ENCODE measurements around the gene SCAMP3.
"Not testable (repeated sequence)": the region's sequence is repeated elsewhere in the genome, so short reads cannot be mapped to it uniquely, and the experiment has no call there.

DNA sequence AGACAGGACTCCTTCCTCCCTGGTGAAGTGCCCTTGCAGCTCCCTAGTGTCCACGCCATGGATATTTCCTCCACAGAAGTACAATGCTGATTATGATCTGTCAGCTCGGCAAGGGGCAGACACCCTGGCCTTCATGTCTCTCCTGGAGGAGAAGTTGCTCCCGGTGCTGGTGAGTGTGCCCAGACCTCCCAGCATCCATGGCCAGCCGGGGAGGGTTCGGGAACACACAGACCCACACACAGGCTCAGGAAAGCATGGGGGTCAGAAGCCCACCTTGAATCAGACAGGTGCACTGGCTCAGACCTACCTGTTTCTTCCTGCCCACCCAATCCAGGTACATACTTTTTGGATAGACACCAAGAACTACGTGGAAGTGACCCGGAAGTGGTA is 50.1 kb downstream of the SCAMP3 start:
- not testable (repeated sequence) for TF ChIP-seq SRF (IDR thresholded peaks at IDR 0.05; ENCODE audit: low read depth); POLR2A (IDR thresholded peaks at IDR 0.05; ENCODE audit: borderline replicate concordance, extremely low read depth, insufficient read depth, insufficient read length); EZH2 (IDR thresholded peaks at IDR 0.05); RAD21 (IDR thresholded peaks at IDR 0.05; ENCODE audit: low read depth); ZFX (IDR thresholded peaks at IDR 0.05); EZH2phosphoT487 (IDR thresholded peaks at IDR 0.05; ENCODE audit: borderline replicate concordance); ZNF274 (IDR thresholded peaks at IDR 0.05; ENCODE audit: low read depth, low read length); EGR1 (IDR thresholded peaks at IDR 0.05; ENCODE audit: low read depth)
- TF ChIP-seq, protein P1, sequence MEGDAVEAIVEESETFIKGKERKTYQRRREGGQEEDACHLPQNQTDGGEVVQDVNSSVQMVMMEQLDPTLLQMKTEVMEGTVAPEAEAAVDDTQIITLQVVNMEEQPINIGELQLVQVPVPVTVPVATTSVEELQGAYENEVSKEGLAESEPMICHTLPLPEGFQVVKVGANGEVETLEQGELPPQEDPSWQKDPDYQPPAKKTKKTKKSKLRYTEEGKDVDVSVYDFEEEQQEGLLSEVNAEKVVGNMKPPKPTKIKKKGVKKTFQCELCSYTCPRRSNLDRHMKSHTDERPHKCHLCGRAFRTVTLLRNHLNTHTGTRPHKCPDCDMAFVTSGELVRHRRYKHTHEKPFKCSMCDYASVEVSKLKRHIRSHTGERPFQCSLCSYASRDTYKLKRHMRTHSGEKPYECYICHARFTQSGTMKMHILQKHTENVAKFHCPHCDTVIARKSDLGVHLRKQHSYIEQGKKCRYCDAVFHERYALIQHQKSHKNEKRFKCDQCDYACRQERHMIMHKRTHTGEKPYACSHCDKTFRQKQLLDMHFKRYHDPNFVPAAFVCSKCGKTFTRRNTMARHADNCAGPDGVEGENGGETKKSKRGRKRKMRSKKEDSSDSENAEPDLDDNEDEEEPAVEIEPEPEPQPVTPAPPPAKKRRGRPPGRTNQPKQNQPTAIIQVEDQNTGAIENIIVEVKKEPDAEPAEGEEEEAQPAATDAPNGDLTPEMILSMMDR (IDR thresholded peaks at IDR 0.05 in 2 of 3, conservative IDR thresholded peaks at IDR 0.05 in 1 of 3; ENCODE audit: borderline replicate concordance in 1 of 3, insufficient read depth in 1 of 3, low read depth in 2 of 3, low read length in 2 of 3), result not testable (repeated sequence)
- TF ChIP-seq, protein P2, sequence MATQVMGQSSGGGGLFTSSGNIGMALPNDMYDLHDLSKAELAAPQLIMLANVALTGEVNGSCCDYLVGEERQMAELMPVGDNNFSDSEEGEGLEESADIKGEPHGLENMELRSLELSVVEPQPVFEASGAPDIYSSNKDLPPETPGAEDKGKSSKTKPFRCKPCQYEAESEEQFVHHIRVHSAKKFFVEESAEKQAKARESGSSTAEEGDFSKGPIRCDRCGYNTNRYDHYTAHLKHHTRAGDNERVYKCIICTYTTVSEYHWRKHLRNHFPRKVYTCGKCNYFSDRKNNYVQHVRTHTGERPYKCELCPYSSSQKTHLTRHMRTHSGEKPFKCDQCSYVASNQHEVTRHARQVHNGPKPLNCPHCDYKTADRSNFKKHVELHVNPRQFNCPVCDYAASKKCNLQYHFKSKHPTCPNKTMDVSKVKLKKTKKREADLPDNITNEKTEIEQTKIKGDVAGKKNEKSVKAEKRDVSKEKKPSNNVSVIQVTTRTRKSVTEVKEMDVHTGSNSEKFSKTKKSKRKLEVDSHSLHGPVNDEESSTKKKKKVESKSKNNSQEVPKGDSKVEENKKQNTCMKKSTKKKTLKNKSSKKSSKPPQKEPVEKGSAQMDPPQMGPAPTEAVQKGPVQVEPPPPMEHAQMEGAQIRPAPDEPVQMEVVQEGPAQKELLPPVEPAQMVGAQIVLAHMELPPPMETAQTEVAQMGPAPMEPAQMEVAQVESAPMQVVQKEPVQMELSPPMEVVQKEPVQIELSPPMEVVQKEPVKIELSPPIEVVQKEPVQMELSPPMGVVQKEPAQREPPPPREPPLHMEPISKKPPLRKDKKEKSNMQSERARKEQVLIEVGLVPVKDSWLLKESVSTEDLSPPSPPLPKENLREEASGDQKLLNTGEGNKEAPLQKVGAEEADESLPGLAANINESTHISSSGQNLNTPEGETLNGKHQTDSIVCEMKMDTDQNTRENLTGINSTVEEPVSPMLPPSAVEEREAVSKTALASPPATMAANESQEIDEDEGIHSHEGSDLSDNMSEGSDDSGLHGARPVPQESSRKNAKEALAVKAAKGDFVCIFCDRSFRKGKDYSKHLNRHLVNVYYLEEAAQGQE (IDR thresholded peaks at IDR 0.05; ENCODE audit: low read depth), result not testable (repeated sequence)
- TF ChIP-seq, protein P3, sequence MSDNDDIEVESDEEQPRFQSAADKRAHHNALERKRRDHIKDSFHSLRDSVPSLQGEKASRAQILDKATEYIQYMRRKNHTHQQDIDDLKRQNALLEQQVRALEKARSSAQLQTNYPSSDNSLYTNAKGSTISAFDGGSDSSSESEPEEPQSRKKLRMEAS (IDR thresholded peaks at IDR 0.05), result not testable (repeated sequence)
- TF ChIP-seq, protein P4, sequence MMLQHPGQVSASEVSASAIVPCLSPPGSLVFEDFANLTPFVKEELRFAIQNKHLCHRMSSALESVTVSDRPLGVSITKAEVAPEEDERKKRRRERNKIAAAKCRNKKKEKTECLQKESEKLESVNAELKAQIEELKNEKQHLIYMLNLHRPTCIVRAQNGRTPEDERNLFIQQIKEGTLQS (IDR thresholded peaks at IDR 0.05), result not testable (repeated sequence)
